Right lobe of liver (tissue), 4 donors: ENCODE measurements around the gene PCDHGC3.

ENCODE experiments used
- POLR2A ChIP-seq: fragments of 450-650 bp; IDR thresholded peaks from one replicate; pipeline ENCODE4 v1.6.1; 2017; ENCODE audit warnings: antibody characterized with exemption, mild to moderate bottlenecking
- TF ChIP-seq, protein P1 (sequence below), 4 donors: fragments of 200-600 bp in 3 of 4; fragments of 450-650 bp in 1 of 4; IDR thresholded peaks; one replicate each; pipeline versions ENCODE4 v1.5.1 to v1.8.0; 2016 to 2022; ENCODE audit warnings: antibody characterized with exemption in 4 of 4, mild to moderate bottlenecking in 2 of 4
- donor health status: DM: no; HTN: no; CAD: no.
- donor health status: DM: no; HTN: no; CAD: no.
- donor health status: DM: no; HTN: yes; CAD: no.

DNA sequence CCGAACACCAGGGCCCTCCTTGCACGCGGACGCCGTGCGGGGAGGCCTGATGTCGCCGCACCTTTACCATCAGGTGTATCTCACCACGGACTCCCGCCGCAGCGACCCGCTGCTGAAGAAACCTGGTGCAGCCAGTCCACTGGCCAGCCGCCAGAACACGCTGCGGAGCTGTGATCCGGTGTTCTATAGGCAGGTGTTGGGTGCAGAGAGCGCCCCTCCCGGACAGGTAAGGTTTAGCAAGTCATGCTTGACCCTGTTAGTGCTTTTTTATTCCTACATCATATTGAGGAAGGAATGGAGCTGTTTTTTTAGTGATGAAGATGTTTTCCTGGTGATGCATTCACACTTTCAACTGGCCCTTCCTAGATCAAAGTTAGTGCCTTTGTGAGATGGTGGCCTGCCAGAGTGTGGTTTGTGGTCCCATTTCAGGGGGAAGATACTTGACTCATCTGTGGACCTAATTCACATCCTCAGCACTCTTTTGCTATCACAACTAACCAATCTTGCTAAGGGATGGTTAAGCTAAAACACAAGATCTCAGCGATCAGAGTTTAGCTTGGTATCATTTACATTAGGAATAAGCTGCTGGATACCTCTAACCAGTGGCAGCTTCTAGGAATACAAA lies 2.7 kb downstream of the PCDHGC3 start:
- TF ChIP-seq, protein P1, sequence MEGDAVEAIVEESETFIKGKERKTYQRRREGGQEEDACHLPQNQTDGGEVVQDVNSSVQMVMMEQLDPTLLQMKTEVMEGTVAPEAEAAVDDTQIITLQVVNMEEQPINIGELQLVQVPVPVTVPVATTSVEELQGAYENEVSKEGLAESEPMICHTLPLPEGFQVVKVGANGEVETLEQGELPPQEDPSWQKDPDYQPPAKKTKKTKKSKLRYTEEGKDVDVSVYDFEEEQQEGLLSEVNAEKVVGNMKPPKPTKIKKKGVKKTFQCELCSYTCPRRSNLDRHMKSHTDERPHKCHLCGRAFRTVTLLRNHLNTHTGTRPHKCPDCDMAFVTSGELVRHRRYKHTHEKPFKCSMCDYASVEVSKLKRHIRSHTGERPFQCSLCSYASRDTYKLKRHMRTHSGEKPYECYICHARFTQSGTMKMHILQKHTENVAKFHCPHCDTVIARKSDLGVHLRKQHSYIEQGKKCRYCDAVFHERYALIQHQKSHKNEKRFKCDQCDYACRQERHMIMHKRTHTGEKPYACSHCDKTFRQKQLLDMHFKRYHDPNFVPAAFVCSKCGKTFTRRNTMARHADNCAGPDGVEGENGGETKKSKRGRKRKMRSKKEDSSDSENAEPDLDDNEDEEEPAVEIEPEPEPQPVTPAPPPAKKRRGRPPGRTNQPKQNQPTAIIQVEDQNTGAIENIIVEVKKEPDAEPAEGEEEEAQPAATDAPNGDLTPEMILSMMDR (IDR thresholded peaks at IDR 0.05) = peak in 3 of 4 donors; percentile 10 to 16 (median 14)
- no peak for TF ChIP-seq POLR2A
